ENCODE results near the gene SDE2.
"Not testable (repeated sequence)": the region's sequence is repeated elsewhere in the genome, so short reads cannot be mapped to it uniquely, and the experiment has no call there.

The SDE2 gene

GRCh38 chr1:225972344-225973152, 26.6 kb downstream of the SDE2 start:
- Histone ChIP-seq H3K4me2 (no peak overlapping the region), H2AFZ (ENCODE audit: low read depth) (no peak overlapping the region), H3K4me1 (ENCODE audit: low read depth, poor library complexity, severe bottlenecking) (peaks cover 6% of the 10 kb centered on the region), H4K20me1 (ENCODE audit: insufficient read depth) (no peaks in the 10 kb centered on the region), H3K27ac (no peak overlapping the region), H3K4me3 (IDR thresholded peaks at IDR 0.05; ENCODE audit: insufficient read depth, low read depth, low read length) (no peak overlapping the region), H3K9ac (no peak overlapping the region), H3K79me2 (ENCODE audit: insufficient read depth, low read depth) (no peaks in the 10 kb centered on the region), H3K27me3 (ENCODE audit: insufficient read depth, low read depth) (no peaks in the 10 kb centered on the region), H3K36me3 (ENCODE audit: insufficient read depth) (no peaks in the 10 kb centered on the region)
- TF ChIP-seq CTCF (conservative IDR thresholded peaks at IDR 0.05; ENCODE audit: low read depth, low read length): no peak

GRCh38 chr1:225970592-225971157, 28.5 kb downstream of the SDE2 start:
- not testable (repeated sequence) for H3K27me3 ChIP-seq (ENCODE audit: insufficient read depth, low read depth); H3K4me3 ChIP-seq (IDR thresholded peaks at IDR 0.05; ENCODE audit: insufficient read depth, low read depth, low read length); H4K20me1 ChIP-seq (ENCODE audit: insufficient read depth); H2AFZ ChIP-seq (ENCODE audit: low read depth); H3K4me1 ChIP-seq (ENCODE audit: low read depth, poor library complexity, severe bottlenecking); H3K4me2 ChIP-seq; H3K9ac ChIP-seq; H3K79me2 ChIP-seq (ENCODE audit: insufficient read depth, low read depth); H3K27ac ChIP-seq; H3K36me3 ChIP-seq (ENCODE audit: insufficient read depth)

- H3K4me3 ChIP-seq (IDR thresholded peaks at IDR 0.05; ENCODE audit: insufficient read depth, low read depth, low read length); H4K20me1 ChIP-seq (ENCODE audit: insufficient read depth); H3K9ac ChIP-seq; H3K27me3 ChIP-seq (ENCODE audit: insufficient read depth, low read depth); H3K36me3 ChIP-seq (ENCODE audit: insufficient read depth); H3K79me2 ChIP-seq (ENCODE audit: insufficient read depth, low read depth); H3K4me2 ChIP-seq; H3K4me1 ChIP-seq (ENCODE audit: low read depth, poor library complexity, severe bottlenecking); H3K27ac ChIP-seq; H2AFZ ChIP-seq (ENCODE audit: low read depth): not testable (repeated sequence)
These were observed 29.4 kb downstream of the SDE2 start for GRCh38 chr1:225969751-225970150.

- H3K9ac ChIP-seq: no peak overlapping the region
- no peak overlapping the region for H2AFZ ChIP-seq (ENCODE audit: low read depth)
- TF ChIP-seq CTCF (conservative IDR thresholded peaks at IDR 0.05; ENCODE audit: low read depth, low read length): no peak
- H4K20me1 ChIP-seq (ENCODE audit: insufficient read depth): no peaks in the 10 kb centered on the region
- no peak overlapping the region for H3K27ac ChIP-seq
- H3K36me3 ChIP-seq (ENCODE audit: insufficient read depth): no peaks in the 10 kb centered on the region
- H3K4me2 ChIP-seq: no peak overlapping the region
- H3K4me1 ChIP-seq (ENCODE audit: low read depth, poor library complexity, severe bottlenecking): no peaks in the 10 kb centered on the region
- H3K27me3 ChIP-seq (ENCODE audit: insufficient read depth, low read depth): no peaks in the 10 kb centered on the region
- H3K79me2 ChIP-seq (ENCODE audit: insufficient read depth, low read depth): no peaks in the 10 kb centered on the region
- H3K4me3 ChIP-seq (IDR thresholded peaks at IDR 0.05; ENCODE audit: insufficient read depth, low read depth, low read length): no peak overlapping the region
These were observed 33.9 kb downstream of the SDE2 start for GRCh38 chr1:225965231-225965630.

- Histone ChIP-seq H2AFZ (ENCODE audit: low read depth) (no peak overlapping the region), H3K79me2 (ENCODE audit: insufficient read depth, low read depth) (no peaks in the 10 kb centered on the region), H4K20me1 (ENCODE audit: insufficient read depth) (no peaks in the 10 kb centered on the region), H3K4me1 (ENCODE audit: low read depth, poor library complexity, severe bottlenecking) (no peaks in the 10 kb centered on the region), H3K36me3 (ENCODE audit: insufficient read depth) (no peaks in the 10 kb centered on the region), H3K9ac (no peak overlapping the region), H3K27ac (no peak overlapping the region), H3K4me2 (no peak overlapping the region), H3K4me3 (IDR thresholded peaks at IDR 0.05; ENCODE audit: insufficient read depth, low read depth, low read length) (no peak overlapping the region), H3K27me3 (ENCODE audit: insufficient read depth, low read depth) (no peaks in the 10 kb centered on the region)
- TF ChIP-seq CTCF (conservative IDR thresholded peaks at IDR 0.05; ENCODE audit: low read depth, low read length): no peak
These were observed 35.2 kb downstream of the SDE2 start for GRCh38 chr1:225963735-225964530.

Measured in KMS-11 (cell line).